Epithelial cell of esophagus (primary cell): ENCODE data around the gene SINHCAF.

ENCODE experiments used
- DNase-seq: peaks from one replicate; pipeline ENCODE4 v3.0.0; 2010; ENCODE audit warnings: low read depth
- H3K4me3 ChIP-seq: 2 replicates; pipeline ENCODE4 v1.5.1; 2011; ENCODE audit warnings: mild to moderate bottlenecking, low read length, control low read depth
- CTCF ChIP-seq: IDR thresholded peaks from 2 replicates; pipeline ENCODE4 v1.5.1; 2011; ENCODE audit warnings: low read depth, mild to moderate bottlenecking, low read length, control low read depth, inconsistent platforms; ENCODE audit not compliant: insufficient read depth; ENCODE audit errors: missing control alignments

The SINHCAF gene

GRCh38 chr12:31363831-31364230 is 37.9 kb upstream of the SINHCAF start:
- H3K4me3 ChIP-seq, result no peak overlapping the region
- TF ChIP-seq CTCF, result no peak
- DNase-seq, result no peak

- no peak overlapping the region for H3K4me3 ChIP-seq
- no peak for DNase-seq
- no peak for TF ChIP-seq CTCF
Observed at GRCh38 chr12:31363416-31363809, 37.5 kb upstream of the SINHCAF start.

- no peak overlapping the region for H3K4me3 ChIP-seq
- DNase-seq, result peak; percentile 32
- TF ChIP-seq CTCF, result peak; percentile 8
Observed at GRCh38 chr12:31362759-31363415, 36.9 kb upstream of the SINHCAF start.

- TF ChIP-seq CTCF, result no peak
- H3K4me3 ChIP-seq, result no peak overlapping the region
- DNase-seq, result peak; percentile 14
Observed at GRCh38 chr12:31362115-31362758, 36.3 kb upstream of the SINHCAF start.

- H3K4me3 ChIP-seq, result no peak overlapping the region
- no peak for TF ChIP-seq CTCF
- DNase-seq, result no peak
Observed at GRCh38 chr12:31361730-31362114, 35.8 kb upstream of the SINHCAF start.

GRCh38 chr12:31355747-31356107 is 29.8 kb upstream of the SINHCAF start:
- DNase-seq, result no peak

More at GRCh38 chr12:31355747-31356107, 29.8 kb upstream of the SINHCAF start:
- no peak for TF ChIP-seq CTCF
- H3K4me3 ChIP-seq, result no peak overlapping the region
